T-cell (primary cell): ENCODE results near the gene ITPK1. TPM values are rescaled to one million over a fixed set of nuclear protein-coding genes. Genes with fewer than 3 reads are reported as not detected.

Source experiments
- ATAC-seq, 4 experiments: fragments of 200-7000 bp in 3 of 4; fragments of 150-1000 bp in 1 of 4; cut with Tn5 transposase; replicated peaks in 1 of 4; 1 replicate in 3 of 4; 2 replicates in 1 of 4; pipeline ENCODE4 v1.10.0; 2021; ENCODE audit warnings: moderate library complexity in 3 of 4, mild to moderate bottlenecking in 2 of 4, moderate number of reproducible peaks in 1 of 4
- CTCF ChIA-PET, 2 donors: fragments of 300-600 bp; sonication (Branson Sonifier 250); formaldehyde crosslinking; loops; one replicate each; lab custom pipeline; 2022; ENCODE audit warnings: antibody characterized with exemption in 2 of 2; lab: Charles Lee
- POLR2A ChIA-PET, 2 donors: fragments of 300-600 bp; sonication (Branson Sonifier 250); formaldehyde crosslinking; loops; one replicate each; lab custom pipeline; 2022; ENCODE audit warnings: antibody characterized with exemption in 2 of 2; lab: Charles Lee
- DNase-seq, 35 experiments: peaks; one replicate each; pipeline versions ENCODE4 v3.0.0 to v3.0.0-alpha.2; 2013 to 2023
- H3K27ac ChIP-seq: one replicate; pipeline ENCODE4 v1.5.1; 2013; ENCODE audit warnings: low read length
- H3K27me3 ChIP-seq, 2 experiments: replicated peaks in 1 of 2; 1 replicate in 1 of 2; 2 replicates in 1 of 2; pipeline versions ENCODE4 v1.6.1 to v1.7.0; 2013; ENCODE audit warnings: low read length in 1 of 2, mixed read lengths in 1 of 2; ENCODE audit not compliant: control insufficient read depth in 2 of 2, insufficient read depth in 2 of 2; ENCODE audit errors: extremely low read depth in 1 of 2
- H3K36me3 ChIP-seq, 2 donors: 1 replicate in 1 of 2; 2 replicates in 1 of 2; pipeline versions ENCODE4 v1.6.1 to v1.7.0; 2013; ENCODE audit warnings: low read length in 1 of 2; ENCODE audit not compliant: control insufficient read depth in 2 of 2, insufficient read depth in 1 of 2; ENCODE audit errors: extremely low read depth in 1 of 2
- H3K4me1 ChIP-seq, 2 experiments: 1 replicate in 1 of 2; 2 replicates in 1 of 2; pipeline versions ENCODE4 v1.6.1 to v1.7.0; 2013; ENCODE audit warnings: low read length in 2 of 2, mixed read lengths in 1 of 2; ENCODE audit not compliant: insufficient read depth in 2 of 2, control insufficient read depth in 1 of 2; ENCODE audit errors: extremely low read depth in 1 of 2
- H3K4me3 ChIP-seq, 2 donors: 1 replicate in 1 of 2; 2 replicates in 1 of 2; pipeline versions ENCODE4 v1.5.1 to v1.7.0; 2013; ENCODE audit warnings: mild to moderate bottlenecking in 2 of 2, low read length in 1 of 2, moderate library complexity in 1 of 2; ENCODE audit not compliant: control insufficient read depth in 1 of 2; ENCODE audit errors: extremely low read depth in 1 of 2
- H3K9me3 ChIP-seq: 2 replicates; pipeline ENCODE4 v1.7.0; 2013
- H3K27ac Mint-ChIP-seq, 2 donors: one replicate each; pipeline ENCODE4 v1.8.0; 2020 to 2021; ENCODE audit warnings: mild to moderate bottlenecking in 2 of 2, mixed read lengths in 2 of 2
- H3K27me3 Mint-ChIP-seq, 2 donors: one replicate each; pipeline ENCODE4 v1.8.0; 2021 to 2022; ENCODE audit warnings: mixed read lengths in 2 of 2
- H3K36me3 Mint-ChIP-seq: one replicate; pipeline ENCODE4 v1.8.0; 2021; ENCODE audit warnings: mixed read lengths
- H3K4me1 Mint-ChIP-seq, 3 donors: one replicate each; pipeline ENCODE4 v1.8.0; 2020 to 2022; ENCODE audit warnings: mixed read lengths in 3 of 3, mild to moderate bottlenecking in 1 of 3
- H3K4me3 Mint-ChIP-seq, 3 donors: one replicate each; pipeline ENCODE4 v1.8.0; 2020 to 2022; ENCODE audit warnings: mild to moderate bottlenecking in 3 of 3, mixed read lengths in 3 of 3, moderate library complexity in 3 of 3
- H3K9me3 Mint-ChIP-seq, 3 donors: one replicate each; pipeline ENCODE4 v1.8.0; 2020 to 2022; ENCODE audit warnings: mixed read lengths in 3 of 3
- WGBS: methylation state at CpG from one replicate; pipeline ENCODE4 v1.1.5; 2013; ENCODE audit warnings: missing lambda C conversion rate; ENCODE audit not compliant: insufficient coverage; 5-methylcytosine and 5-hydroxymethylcytosine counted together
- total RNA-seq, 35 experiments: library from RNA in 6 of 35; stranded (reverse) in 6 of 35; fragments of 120-200 nt in 1 of 35; gene quantifications; one replicate each; pipeline versions ENCODE4 v1.2.1 to v1.2.4 and lab custom pipeline; 2013 to 2026

Gene ITPK1
- total RNA-seq, 5 donors from 2014 or later (not counting 1 experiment from before 2014, with no cell fraction given), result 28.0 to 43.0 (median 39.5) TPM

- H3K27me3 Mint-ChIP-seq, result no peaks in the 10 kb centered on the region
- ChIA-PET CTCF (no interaction called here), POLR2A (no interaction called here)
- DNase-seq, result peak in 1 of 35 experiments; percentile 12
- Histone ChIP-seq H3K4me3 (no peak overlapping the region), H3K9me3 (no peaks in the 10 kb centered on the region), H3K4me1 (peaks cover 5 to 61% of the 10 kb centered on the region in 2 experiments), H3K36me3 (no peaks in the 10 kb centered on the region), H3K27me3 (no peaks in the 10 kb centered on the region), H3K27ac (no peak overlapping the region)
- H3K27ac Mint-ChIP-seq, result peak overlapping the region in 1 of 2 donors; percentile 76
- no peaks in the 10 kb centered on the region for H3K9me3 Mint-ChIP-seq
- H3K4me3 Mint-ChIP-seq, result peak overlapping the region in 2 of 3 donors; percentile 21 to 66
- WGBS, result 83% methylated on average over 3 of the region's 4 CpGs
- no peak for ATAC-seq
- peaks cover 4% of the 10 kb centered on the region for H3K36me3 Mint-ChIP-seq
- peaks cover 47 to 62% (median 60%) of the 10 kb centered on the region in 3 donors for H3K4me1 Mint-ChIP-seq
These were observed 42.4 kb downstream of the ITPK1 start for GRCh38 chr14:93073358-93073707.

- H3K27ac Mint-ChIP-seq, result peak overlapping the region; percentile 43 to 48
- H3K4me1 Mint-ChIP-seq, result peaks cover 50 to 62% (median 60%) of the 10 kb centered on the region in 3 donors
These were observed 42.9 kb downstream of the ITPK1 start for GRCh38 chr14:93072659-93073357.

GRCh38 chr14:93068711-93069110 is 47.0 kb downstream of the ITPK1 start:
- Histone ChIP-seq H3K4me1 (peaks cover 8 to 51% of the 10 kb centered on the region in 2 experiments), H3K27ac (no peak overlapping the region), H3K27me3 (no peaks in the 10 kb centered on the region), H3K4me3 (no peak overlapping the region), H3K9me3 (no peaks in the 10 kb centered on the region), H3K36me3 (no peaks in the 10 kb centered on the region)
- 95% methylated on average over 3 of the region's 8 CpGs for WGBS
- POLR2A ChIA-PET, result no interaction called here
- peaks cover 4% of the 10 kb centered on the region for H3K36me3 Mint-ChIP-seq
- H3K4me1 Mint-ChIP-seq, result peaks cover 58 to 63% (median 62%) of the 10 kb centered on the region in 3 donors
- H3K27ac Mint-ChIP-seq, result peak overlapping the region in 1 of 2 donors; percentile 25
- no peaks in the 10 kb centered on the region for H3K27me3 Mint-ChIP-seq
- no peak overlapping the region for H3K4me3 Mint-ChIP-seq
- ATAC-seq (no peak), DNase-seq (no peak)
- no peaks in the 10 kb centered on the region for H3K9me3 Mint-ChIP-seq
- CTCF ChIA-PET, result no interaction called here

More at GRCh38 chr14:93072659-93073357, 42.9 kb downstream of the ITPK1 start:
- Histone ChIP-seq H3K36me3 (no peaks in the 10 kb centered on the region), H3K27me3 (no peaks in the 10 kb centered on the region), H3K9me3 (no peaks in the 10 kb centered on the region), H3K4me3 (no peak overlapping the region), H3K4me1 (peaks cover 5 to 55% of the 10 kb centered on the region in 2 experiments), H3K27ac (no peak overlapping the region)
- WGBS, result 81% methylated on average over 2 of the region's 12 CpGs
- H3K27me3 Mint-ChIP-seq, result no peaks in the 10 kb centered on the region
- no peaks in the 10 kb centered on the region for H3K9me3 Mint-ChIP-seq
- H3K36me3 Mint-ChIP-seq, result peaks cover 4% of the 10 kb centered on the region
- ChIA-PET CTCF (interaction anchor here in 1 of 2 donors (0.7 kb wide), 1 partner anchor 182 kb away, joined by 3 read pairs; no protein-coding TSS in a partner anchor), POLR2A (no interaction called here)
- ATAC-seq (no peak), DNase-seq (no peak)
- H3K4me3 Mint-ChIP-seq, result no peak overlapping the region

- WGBS, result 94% methylated on average over 5 of the region's 5 CpGs
- Mint-ChIP-seq H3K36me3 (no peaks in the 10 kb centered on the region), H3K27ac (peak overlapping the region in 1 of 2 donors; percentile 91), H3K4me3 (peak overlapping the region in 1 of 3 donors; percentile 56), H3K4me1 (peaks cover 45 to 52% (median 51%) of the 10 kb centered on the region in 3 donors), H3K9me3 (no peaks in the 10 kb centered on the region), H3K27me3 (no peaks in the 10 kb centered on the region)
- Histone ChIP-seq H3K4me3 (no peak overlapping the region), H3K4me1 (peaks cover 6 to 46% of the 10 kb centered on the region in 2 experiments), H3K9me3 (no peaks in the 10 kb centered on the region), H3K27ac (peak overlapping the region; percentile 64), H3K27me3 (no peaks in the 10 kb centered on the region), H3K36me3 (no peaks in the 10 kb centered on the region)
- DNase-seq, result no peak
- ChIA-PET CTCF (no interaction called here), POLR2A (interaction anchor here in 1 of 2 donors (0.7 kb wide), 1 partner anchor 9 kb away, joined by 5 read pairs; no protein-coding TSS in a partner anchor)
- no peak for ATAC-seq
These were observed 48.6 kb downstream of the ITPK1 start for GRCh38 chr14:93067088-93067487.

GRCh38 chr14:93065272-93065730 is 50.4 kb downstream of the ITPK1 start:
- WGBS, result no CpG with 5 or more reads among the region's 2 CpGs
- Mint-ChIP-seq H3K27me3 (no peaks in the 10 kb centered on the region), H3K9me3 (no peaks in the 10 kb centered on the region), H3K4me3 (peak overlapping the region in 1 of 3 donors; percentile 56), H3K36me3 (no peaks in the 10 kb centered on the region), H3K4me1 (peaks cover 57 to 65% (median 65%) of the 10 kb centered on the region in 3 donors), H3K27ac (peak overlapping the region; percentile 20 to 91)
- H3K4me1 ChIP-seq, result peaks cover 6 to 54% of the 10 kb centered on the region in 2 experiments
- H3K4me3 ChIP-seq, result no peak overlapping the region
- peak overlapping the region; percentile 67 for H3K27ac ChIP-seq
- DNase-seq (no peak), ATAC-seq (no peak)
- ChIA-PET CTCF (interaction anchor here in 1 of 2 donors (0.5 to 1.3 kb wide), 2 partner anchors 67 to 113 kb away, joined by 3 read pairs; no protein-coding TSS in a partner anchor), POLR2A (no interaction called here)
- H3K9me3 ChIP-seq, result no peaks in the 10 kb centered on the region
- no peaks in the 10 kb centered on the region for H3K27me3 ChIP-seq
- no peaks in the 10 kb centered on the region for H3K36me3 ChIP-seq

GRCh38 chr14:93064411-93065271 is 51.1 kb downstream of the ITPK1 start:
- no peak overlapping the region for H3K4me3 ChIP-seq
- 100% methylated on average over 6 of the region's 10 CpGs for WGBS
- peak overlapping the region in 1 of 3 donors; percentile 56 for H3K4me3 Mint-ChIP-seq
- ATAC-seq (no peak), DNase-seq (no peak)
- H3K4me1 ChIP-seq, result peaks cover 6 to 59% of the 10 kb centered on the region in 2 experiments
- no peak overlapping the region for H3K27ac ChIP-seq
- H3K9me3 ChIP-seq, result no peaks in the 10 kb centered on the region
- H3K27me3 Mint-ChIP-seq, result no peaks in the 10 kb centered on the region
- peaks cover 63 to 68% (median 68%) of the 10 kb centered on the region in 3 donors for H3K4me1 Mint-ChIP-seq
- H3K36me3 Mint-ChIP-seq, result no peaks in the 10 kb centered on the region
- no peaks in the 10 kb centered on the region for H3K27me3 ChIP-seq
- H3K27ac Mint-ChIP-seq, result peak overlapping the region; percentile 41 to 91
- H3K9me3 Mint-ChIP-seq, result no peaks in the 10 kb centered on the region
- ChIA-PET POLR2A (interaction anchor here in 1 of 2 donors (0.5 kb wide), 1 partner anchor 56 kb away, joined by 9 read pairs; no protein-coding TSS in a partner anchor), CTCF (interaction anchor here in 1 of 2 donors (0.5 to 1.3 kb wide), 2 partner anchors 67 to 113 kb away, joined by 3 read pairs; no protein-coding TSS in a partner anchor)
- no peaks in the 10 kb centered on the region for H3K36me3 ChIP-seq
